CD4-positive, alpha-beta T cell treated with Interleukin-21 for 1 hour (primary cell): ENCODE measurements around the gene GJC3.
"Not testable (repeated sequence)": the region's sequence is repeated elsewhere in the genome, so short reads cannot be mapped to it uniquely, and the experiment has no call there.

Experiments
- DNase-seq: peaks from one replicate; pipeline ENCODE4 v3.0.0-alpha.2; 2020

GJC3 gene

DNA sequence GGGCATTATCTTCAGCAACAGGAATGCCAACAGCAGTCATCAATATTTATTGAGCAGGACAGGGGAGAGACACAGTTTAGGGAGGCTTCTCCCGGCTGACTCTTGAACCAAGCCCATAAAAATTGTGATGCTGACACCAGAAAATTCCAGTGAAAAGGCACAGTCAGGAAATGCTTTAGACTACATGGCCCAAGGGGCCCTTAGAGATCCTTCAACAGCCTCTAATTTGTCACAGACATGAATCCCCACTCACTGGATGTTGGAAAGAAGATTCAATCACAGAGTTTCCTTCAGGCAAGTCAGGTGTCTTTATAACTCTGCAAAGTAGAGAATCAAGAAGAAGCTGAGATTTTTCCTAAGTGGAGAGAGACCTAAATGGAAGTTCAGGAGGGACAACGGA is 1.2 kb downstream of the GJC3 start:
- DNase-seq, result no peak

DNA sequence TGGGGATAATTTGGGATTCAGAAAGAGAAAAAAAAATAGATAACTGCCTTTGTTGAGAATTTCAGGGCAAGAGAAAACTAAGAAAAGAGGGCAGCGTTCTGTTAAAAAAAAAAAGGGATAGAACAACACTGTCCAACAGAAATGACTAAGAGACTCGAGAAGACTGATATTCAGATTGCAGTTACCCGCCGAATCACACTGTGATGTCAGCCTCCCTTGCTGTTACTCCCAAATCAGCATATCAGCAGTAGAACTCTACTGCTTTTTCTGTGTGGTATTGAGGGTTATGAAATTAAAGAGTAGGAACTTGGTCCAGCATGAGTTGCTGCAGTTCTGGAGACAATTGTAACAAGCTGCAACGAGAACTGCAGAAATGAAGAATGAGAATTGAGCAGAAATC is 1.9 kb downstream of the GJC3 start:
- no peak for DNase-seq

DNA sequence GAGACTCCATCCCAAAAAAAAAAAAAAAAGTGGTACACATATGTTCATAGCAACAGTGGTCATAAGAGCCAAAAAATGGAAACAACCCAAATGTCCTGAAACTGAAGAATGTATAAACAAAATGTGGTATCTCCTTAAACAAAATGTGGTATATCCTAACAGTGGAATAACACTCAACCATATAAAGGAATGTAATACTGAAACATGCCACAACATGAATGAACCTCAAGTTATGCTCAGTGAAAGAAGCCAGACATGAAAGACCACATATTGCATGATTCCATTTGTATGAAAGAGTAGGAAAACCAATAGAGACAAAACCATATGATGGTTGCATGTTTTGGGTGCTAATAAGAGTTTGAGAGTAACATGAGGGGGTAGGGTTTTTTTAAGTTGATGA is 3.1 kb downstream of the GJC3 start:
- DNase-seq, result no peak

DNA sequence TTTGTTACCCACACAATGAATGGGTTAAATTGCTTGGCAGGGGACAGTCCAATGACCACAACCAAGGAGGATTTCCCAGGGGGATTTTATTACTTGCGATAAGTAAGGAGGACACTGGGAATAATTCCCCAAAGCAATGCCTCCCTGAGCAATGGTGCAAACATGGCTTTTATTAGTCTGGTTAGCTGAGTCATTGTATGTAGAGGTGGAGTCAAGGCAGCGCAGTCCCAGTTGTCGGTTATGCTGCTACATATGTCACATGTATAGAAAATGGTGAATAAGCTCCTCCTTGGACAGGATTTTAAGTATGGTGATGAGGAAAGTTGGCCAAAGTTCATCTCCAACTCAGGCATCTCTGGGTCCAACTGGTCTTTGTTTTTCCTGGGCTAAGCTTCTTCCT is 6.2 kb downstream of the GJC3 start:
- DNase-seq, result no peak

DNA sequence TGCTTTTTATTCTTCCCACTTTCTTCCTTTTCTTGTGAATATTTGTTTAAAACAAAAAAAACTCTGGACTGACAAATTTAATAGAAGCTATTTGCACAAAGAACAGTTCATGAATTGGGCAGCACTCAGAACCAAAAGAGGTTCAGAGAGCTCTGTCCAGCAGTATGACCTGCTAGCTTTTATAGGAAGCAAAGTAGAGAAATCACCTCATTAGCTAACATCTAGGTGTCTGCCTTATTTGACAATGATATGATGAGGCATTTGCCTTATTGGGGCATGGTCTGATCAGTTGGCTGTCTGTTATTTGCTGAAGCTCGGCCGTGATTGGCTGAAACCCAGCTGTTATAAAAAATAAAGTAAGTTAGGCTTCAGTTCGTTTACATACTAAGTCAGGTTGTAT is 9.3 kb downstream of the GJC3 start:
- DNase-seq, result no peak

DNA sequence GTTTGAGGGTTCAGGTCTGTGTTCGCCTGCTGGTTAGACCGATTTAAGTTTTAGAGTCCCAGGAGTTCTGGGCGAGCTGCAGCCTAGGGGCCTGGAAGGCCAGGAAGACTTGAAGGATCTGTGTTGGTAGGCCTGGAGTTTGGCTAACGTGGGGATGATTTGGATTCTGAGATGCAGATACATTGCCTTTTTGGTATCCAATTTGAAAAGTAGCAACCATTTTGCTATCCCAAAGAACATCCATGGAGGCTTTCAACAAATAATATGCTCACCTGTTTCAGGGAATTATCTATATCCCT is 9.7 kb downstream of the GJC3 start:
- no peak for DNase-seq

DNA sequence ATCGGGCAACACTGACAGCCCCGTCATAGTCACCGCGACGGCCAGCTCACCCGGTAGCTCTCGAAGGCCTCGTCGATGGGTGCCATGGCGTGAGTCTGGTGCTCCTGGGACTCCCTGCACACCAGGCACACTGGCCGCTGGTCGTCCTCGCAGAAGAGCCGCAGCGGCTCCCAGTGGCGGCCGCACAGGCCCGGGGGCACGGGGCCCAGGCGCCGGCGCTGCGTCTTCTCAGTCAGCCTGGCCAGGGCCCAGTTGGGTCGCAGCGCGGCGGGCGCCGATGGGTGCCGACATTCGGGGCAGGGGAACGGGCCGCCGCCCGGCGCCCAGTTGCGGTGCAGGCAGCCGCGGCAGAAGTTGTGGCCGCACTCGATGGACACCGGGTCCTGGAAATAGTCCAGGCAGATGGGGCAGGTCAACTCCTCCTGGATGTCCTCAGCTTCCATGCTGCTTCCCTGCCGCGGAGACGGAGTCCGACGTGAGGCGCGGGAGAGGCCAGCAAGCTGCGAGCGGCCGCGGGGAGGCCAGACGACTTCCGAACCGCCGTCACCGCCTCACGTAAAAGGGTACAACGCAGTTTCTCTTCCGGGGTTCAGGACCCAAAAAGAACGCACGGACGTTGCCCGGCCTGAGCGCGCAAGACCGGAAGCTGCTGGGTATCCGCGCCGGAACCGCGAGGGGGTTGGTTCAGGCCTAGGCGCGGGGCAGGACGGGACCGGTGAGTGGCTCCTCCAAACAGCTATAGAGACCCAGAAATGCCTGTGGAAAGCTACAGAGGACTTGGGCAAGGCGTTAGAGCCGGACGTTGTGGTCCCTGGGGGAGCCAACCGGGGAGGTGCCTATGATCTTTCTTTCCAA is 10.2 kb downstream of the GJC3 start, which contains the start of gene TRIM4:
TSS of gene TRIM4 (minus strand) at position 572 of the 855 bp plus-strand sequence. CDS start at position 443, 129 bp downstream.
- DNase-seq, result peak; percentile 92

DNA sequence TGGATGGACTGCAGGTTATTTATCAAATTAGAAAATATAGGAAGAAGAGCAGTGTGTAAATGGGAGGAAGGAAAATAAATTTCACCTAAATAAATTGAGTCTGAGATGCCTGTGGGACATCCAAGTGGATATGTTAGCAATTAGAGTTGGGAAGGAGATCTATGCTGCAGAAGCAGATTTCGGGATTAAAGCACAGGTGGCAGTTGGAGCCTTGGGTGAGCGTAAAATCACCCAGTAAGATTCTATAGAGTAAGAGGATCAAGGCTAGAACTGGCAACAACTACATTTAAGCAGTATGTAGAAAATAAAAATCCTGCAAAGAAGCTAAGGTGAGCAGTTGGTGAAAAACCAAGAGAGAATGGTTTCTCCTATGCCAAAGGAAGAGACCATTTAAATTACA is 18.4 kb downstream of the GJC3 start:
- DNase-seq, result no peak

DNA sequence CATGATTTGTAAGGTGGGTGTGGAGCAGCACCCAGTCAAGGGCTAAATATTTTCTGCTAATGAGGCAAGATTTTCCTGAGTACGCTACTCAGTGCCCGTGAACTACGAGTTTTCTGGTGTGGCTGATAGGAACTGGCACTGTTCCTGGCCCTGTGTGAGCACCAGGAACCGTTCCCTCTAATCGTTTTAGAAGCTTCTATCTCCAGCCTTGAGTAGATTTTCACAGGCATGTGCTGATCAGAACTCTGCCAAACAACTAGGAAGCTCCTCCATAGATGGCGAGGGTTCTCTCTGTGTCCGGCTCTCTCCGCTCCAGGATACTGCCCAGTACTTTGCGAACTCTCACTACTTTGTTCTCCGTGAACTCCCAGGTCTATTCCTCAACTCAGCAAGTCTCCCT is 27.8 kb downstream of the GJC3 start:
- no peak for DNase-seq

DNA sequence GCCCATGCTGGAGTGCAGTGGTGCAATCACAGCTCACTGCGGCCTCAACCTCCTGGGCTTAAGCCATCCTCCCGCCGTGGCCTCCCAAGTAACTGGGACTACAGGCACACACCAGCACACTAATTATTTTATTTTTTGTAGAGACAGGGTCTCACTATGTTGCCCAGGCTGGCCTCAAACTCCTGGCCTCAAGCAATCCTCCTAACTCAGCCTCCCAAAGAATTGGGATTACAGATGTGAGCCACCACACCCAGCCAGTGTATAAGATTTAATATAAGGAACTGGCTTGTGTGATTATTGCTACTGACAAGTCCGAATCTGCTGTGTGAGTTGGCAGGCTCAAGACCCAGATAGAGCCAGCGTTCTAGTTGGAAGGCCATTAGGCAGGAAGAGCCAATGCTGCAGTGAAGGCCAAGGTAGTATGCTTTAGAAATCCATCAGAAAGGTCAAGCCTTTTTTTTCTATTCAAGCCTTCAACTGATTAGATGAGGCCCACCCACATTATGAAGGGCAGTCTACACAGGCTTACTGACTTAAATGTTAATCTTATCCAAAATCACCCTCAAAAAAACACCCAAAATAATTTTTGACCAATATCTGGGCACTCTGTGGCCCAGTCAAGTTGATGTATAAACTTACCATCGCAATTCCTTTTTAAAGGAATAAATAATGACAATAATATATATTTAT is 29.4 kb downstream of the GJC3 start:
- no peak for DNase-seq

DNA sequence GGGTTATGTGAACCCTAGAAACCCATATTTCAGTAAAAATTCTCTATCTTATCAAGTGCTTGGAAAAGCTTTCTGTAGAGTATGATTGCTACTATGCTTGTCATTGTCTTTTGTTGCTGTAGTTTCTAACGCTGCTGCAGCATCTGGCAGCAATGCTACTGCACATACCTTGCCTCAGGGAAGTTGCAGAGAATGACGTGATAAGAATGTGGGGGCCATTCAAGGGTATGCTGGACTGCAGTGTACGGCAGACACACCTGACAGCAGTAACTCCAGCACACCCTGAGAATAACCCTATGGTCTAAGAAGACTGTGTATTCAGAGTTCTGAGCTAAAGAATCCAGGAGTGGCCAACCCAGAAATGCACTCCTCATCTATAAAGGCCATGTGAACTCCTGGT is 30.6 kb downstream of the GJC3 start:
- DNase-seq, result no peak

DNA sequence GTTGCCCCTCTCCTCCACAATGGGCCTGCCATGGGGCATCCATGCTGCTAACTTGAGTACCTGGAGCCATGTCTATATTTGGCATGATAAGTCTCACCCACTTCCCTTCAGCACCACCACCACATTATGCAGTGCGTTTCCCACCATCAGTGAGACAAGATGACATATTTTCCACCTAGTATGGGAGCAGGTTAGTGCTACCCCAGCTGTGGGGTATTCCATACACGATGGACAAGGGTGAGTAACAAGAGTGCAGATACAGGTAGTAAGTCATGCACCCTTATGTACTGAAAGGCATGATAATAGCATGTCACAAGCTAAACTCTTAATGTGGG is 31.4 kb downstream of the GJC3 start:
- no peak for DNase-seq

DNA sequence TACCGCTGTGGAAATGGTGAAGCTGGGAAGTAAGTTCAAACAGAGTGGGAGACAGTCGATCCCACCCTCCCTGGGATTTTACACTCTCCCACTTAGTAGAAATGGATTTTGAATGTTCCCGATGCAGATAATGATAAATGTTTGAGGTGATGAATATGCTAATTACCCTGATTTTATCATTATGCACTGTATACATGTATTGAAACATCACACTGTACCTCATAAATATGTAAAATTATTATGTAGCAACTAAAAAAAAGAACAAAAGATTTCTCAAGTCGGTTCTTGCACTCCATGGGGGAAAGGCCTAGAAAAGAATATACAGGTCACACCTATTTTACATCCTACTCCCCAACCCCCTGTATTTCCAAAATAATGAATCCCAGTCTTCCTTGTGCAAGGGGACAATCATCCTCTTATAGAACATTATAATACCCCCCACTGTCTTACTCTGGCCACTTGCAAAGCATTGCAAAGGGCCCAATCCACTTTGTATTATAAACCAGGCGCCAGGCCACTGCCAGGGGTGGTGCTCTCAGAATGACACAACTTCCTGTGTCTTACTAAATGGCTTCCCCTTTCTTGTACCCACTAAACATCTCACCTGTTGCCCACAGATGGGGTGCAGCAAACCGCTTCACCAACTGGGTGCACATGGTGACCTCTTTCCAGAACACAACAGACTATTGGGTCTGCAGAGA is 31.9 kb downstream of the GJC3 start:
- no peak for DNase-seq

DNA sequence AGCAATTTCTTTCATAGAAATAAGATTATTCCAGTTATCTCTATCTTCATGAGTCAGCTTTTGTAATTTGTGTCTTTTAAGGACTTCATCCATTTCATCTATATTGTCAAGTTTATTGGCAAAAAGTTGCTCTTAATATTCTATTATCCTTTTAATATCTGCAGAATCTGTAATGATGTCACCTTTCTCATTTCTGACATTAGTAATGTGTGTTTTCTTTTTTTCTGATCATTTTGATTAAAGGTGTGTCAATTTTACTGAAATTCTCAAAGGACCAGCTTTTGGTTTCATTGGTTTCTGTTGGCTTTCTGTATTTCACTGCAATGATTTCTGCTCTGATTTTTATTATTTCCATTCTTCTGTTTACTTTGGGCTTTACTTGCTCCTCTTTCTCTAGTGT is 34.7 kb downstream of the GJC3 start:
- DNase-seq, result no peak

DNA sequence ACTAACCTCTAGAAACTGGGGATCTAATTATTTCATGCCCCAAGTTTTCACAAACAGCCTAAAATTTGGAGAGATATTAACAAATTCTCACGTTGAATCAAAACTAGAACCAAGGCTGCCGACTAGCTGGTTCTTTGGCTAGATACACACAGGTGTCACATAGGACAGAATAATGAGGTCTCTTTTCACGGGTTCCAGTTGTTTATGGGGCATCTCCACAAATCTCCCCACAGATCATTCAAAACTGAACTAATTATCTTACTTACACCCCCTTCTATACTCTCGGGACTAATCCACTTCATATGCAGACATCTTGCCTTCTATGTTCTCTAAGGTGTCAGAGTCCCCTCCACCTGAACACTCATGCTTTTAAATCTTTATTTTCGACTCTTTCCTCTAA is 36.1 kb downstream of the GJC3 start:
- no peak for DNase-seq

DNA sequence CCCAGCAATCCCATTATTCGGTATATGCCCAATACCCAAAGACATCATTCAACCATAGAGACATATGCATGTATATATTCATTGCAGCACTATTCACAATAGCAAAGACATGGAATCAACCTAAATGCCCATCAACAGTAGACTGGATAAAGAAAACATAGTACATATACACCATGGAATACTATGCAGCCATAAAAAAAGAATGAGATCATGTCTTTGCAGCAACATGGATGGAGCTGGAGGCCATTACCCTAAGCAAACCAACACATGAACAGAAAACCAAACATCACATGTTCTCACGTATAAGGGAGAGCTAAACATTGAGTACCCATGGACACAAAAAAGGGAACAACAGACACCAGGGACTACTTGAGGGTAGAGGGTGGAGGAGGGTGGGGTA is 39.1 kb downstream of the GJC3 start:
- not testable (repeated sequence) for DNase-seq

DNA sequence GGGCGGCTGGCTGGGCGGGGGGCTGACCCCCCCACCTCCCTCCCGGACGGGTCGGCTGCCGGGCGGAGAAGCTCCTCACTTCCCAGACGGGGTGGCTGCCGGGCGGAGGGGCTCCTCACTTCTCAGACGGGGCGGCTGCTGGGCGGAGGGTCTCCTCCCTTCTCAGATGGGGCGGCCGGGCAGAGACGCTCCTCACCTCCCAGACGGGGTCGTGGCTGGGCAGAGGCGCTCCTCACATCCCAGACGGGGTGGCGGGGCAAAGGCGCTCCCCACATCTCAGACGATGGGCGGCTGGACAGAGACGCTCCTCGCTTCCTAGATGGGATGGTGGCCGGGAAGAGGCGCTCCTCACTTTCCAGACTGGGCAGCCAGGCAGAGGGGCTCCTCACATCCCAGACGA is 41.1 kb downstream of the GJC3 start:
- DNase-seq, result not testable (repeated sequence)

DNA sequence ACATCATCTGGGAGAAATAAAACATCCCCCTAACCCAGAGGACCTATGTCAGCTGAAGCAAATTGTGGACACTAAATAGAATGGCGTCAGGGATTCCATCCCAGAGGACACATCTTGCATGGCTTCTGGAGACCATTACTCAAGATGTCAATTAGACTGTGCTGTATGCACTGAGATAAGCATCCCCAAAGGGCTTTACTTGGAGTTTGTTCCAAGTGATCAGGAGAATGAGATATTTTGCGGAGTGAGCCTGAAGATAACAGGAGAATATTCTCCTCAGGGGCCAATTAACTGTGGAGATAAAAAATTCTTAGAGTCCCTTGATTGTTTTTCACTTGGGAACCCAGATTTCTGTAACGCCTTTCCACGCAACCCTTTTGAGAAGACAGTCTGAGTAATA is 48.0 kb downstream of the GJC3 start:
- DNase-seq, result no peak

DNA sequence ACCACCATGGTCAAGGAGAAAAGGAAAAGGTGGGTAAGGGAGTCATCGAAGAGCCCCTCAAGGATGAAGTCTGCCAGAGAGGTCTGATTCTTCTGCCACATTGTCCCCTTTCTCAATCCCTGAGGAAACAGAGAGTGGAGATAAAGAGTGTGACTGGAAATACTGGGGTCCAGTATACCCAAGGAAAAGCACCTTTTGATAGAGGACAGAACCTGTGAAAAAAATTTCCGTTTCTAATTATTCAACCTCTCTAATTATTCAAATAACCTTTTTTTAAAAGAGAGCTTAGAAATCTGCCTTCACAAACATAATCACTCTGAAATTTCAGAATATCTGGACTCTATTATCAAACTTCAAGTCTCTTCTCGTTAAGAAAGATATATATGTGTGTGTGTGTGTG is 52.5 kb downstream of the GJC3 start, which contains the start of gene OR2AE1:
TSS of gene OR2AE1 (minus strand) at position 101 of the 400 bp plus-strand sequence. CDS start at position 101, 0 bp downstream.
- no peak for DNase-seq

DNA sequence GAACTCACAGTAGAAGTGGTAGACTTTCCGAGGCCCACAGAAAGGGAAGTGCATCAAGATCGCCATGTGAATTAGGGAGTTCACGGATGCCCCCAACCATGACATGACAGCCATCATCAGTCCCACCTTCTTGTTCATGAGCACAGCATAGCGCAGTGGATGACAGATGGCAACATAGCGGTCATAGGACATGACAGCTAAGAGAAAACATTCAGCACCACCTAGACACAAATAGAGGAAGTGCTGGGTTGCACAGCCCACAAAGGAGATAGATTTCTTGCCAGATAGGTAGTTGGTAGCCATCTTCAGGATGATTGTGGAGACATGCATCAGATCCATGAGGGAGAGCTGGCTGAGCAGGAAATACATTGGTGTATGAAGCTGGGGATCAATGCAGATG is 52.9 kb downstream of the GJC3 start:
- no peak for DNase-seq
